ENCODE results near the gene MTRF1L. TPM values are rescaled to one million over a fixed set of nuclear protein-coding genes. Genes with fewer than 3 reads are reported as not detected.
A peak's percentile ranks its signal among the peaks of the same experiment; 100 is the strongest.
"Not testable (repeated sequence)": the region's sequence is repeated elsewhere in the genome, so short reads cannot be mapped to it uniquely, and the experiment has no call there.

MTRF1L gene
- total RNA-seq, 2 experiments from 2014 or later, result 16.8 to 19.8 TPM

GRCh38 chr6:152993847-152994246 is 8.7 kb downstream of the MTRF1L start:
- Mint-ChIP-seq H3K27me3 (no peaks in the 10 kb centered on the region), H3K36me3 (ENCODE audit: low read depth) (peaks cover 64% of the 10 kb centered on the region), H3K9me3 (no peaks in the 10 kb centered on the region), H3K4me3 (no peak overlapping the region), H3K4me1 (peaks cover 48% of the 10 kb centered on the region), H3K27ac (no peak overlapping the region)
- no peak for DNase-seq
- ChIA-PET POLR2A (no interaction called here), CTCF (no interaction called here)

- no peak overlapping the region for H3K4me3 Mint-ChIP-seq
- ChIA-PET CTCF (no interaction called here), POLR2A (no interaction called here)
- H3K27ac Mint-ChIP-seq, result no peak overlapping the region
- H3K9me3 Mint-ChIP-seq, result no peaks in the 10 kb centered on the region
- no peaks in the 10 kb centered on the region for H3K27me3 Mint-ChIP-seq
- no peak for DNase-seq
- peaks cover 45% of the 10 kb centered on the region for H3K4me1 Mint-ChIP-seq
- H3K36me3 Mint-ChIP-seq (ENCODE audit: low read depth), result peaks cover 63% of the 10 kb centered on the region
Measured at GRCh38 chr6:152993431-152993830, 9.1 kb downstream of the MTRF1L start.

- no peaks in the 10 kb centered on the region for H3K9me3 Mint-ChIP-seq
- POLR2A ChIA-PET, result interaction anchor here (0.5 kb wide), 1 partner anchor 8 kb away, joined by 4 read pairs; no protein-coding TSS in a partner anchor
- H3K4me3 Mint-ChIP-seq, result no peak overlapping the region
- no peak for DNase-seq
- H3K4me1 Mint-ChIP-seq, result peaks cover 31% of the 10 kb centered on the region
- no peaks in the 10 kb centered on the region for H3K27me3 Mint-ChIP-seq
- CTCF ChIA-PET, result no interaction called here
- peaks cover 33% of the 10 kb centered on the region for H3K36me3 Mint-ChIP-seq (ENCODE audit: low read depth)
- no peak overlapping the region for H3K27ac Mint-ChIP-seq
Measured at GRCh38 chr6:152986978-152987377, 15.5 kb downstream of the MTRF1L start.

GRCh38 chr6:152985300-152985699 is 17.2 kb downstream of the MTRF1L start:
- CTCF ChIA-PET, result interaction anchor here (0.9 kb wide), 1 partner anchor 13 kb away, joined by 3 read pairs; no protein-coding TSS in a partner anchor
- Mint-ChIP-seq H3K36me3 (ENCODE audit: low read depth) (peaks cover 39% of the 10 kb centered on the region), H3K4me1 (peaks cover 37% of the 10 kb centered on the region), H3K4me3 (peak overlapping the region; percentile 99), H3K27ac (peak overlapping the region; percentile 60)
- not testable (repeated sequence) for H3K9me3 Mint-ChIP-seq, DNase-seq, H3K27me3 Mint-ChIP-seq
- POLR2A ChIA-PET, result interaction anchor here (0.7 kb wide), 1 partner anchor 17 kb away, joined by 4 read pairs; no protein-coding TSS in a partner anchor

- peak overlapping the region; percentile 100 for H3K27ac Mint-ChIP-seq
- H3K4me3 Mint-ChIP-seq, result peak overlapping the region; percentile 99
- no peaks in the 10 kb centered on the region for H3K27me3 Mint-ChIP-seq
- peaks cover 38% of the 10 kb centered on the region for H3K4me1 Mint-ChIP-seq
- POLR2A ChIA-PET, result no interaction called here
- peaks cover 37% of the 10 kb centered on the region for H3K36me3 Mint-ChIP-seq (ENCODE audit: low read depth)
- CTCF ChIA-PET, result no interaction called here
- no peaks in the 10 kb centered on the region for H3K9me3 Mint-ChIP-seq
- no peak for DNase-seq
Measured at GRCh38 chr6:152984513-152984872, 18.0 kb downstream of the MTRF1L start.

GRCh38 chr6:152983637-152984512 is 18.6 kb downstream of the MTRF1L start:
- H3K4me3 Mint-ChIP-seq, result peak overlapping the region; percentile 99

GRCh38 chr6:152982904-152983636 is 19.4 kb downstream of the MTRF1L start, which contains the start of gene FBXO5:
TSS of gene FBXO5 (minus strand) at chr6:152983041. CDS start at chr6:152982959, 82 bp downstream.
- DNase-seq, result peak; percentile 97
- ChIA-PET POLR2A (interaction anchor here (0.6 to 1.4 kb wide), 6 partner anchors 10 to 1593 kb away, joined by 3 to 8 read pairs (median 5); no protein-coding TSS in a partner anchor), CTCF (interaction anchor here (0.7 to 1.1 kb wide), 2 partner anchors 13 to 16 kb away, joined by 3 to 4 read pairs; no protein-coding TSS in a partner anchor)
- Mint-ChIP-seq H3K27ac (peak within 1 kb of the TSS; percentile 100), H3K9me3 (no peaks in the 10 kb centered on the region), H3K27me3 (no peaks in the 10 kb centered on the region), H3K36me3 (ENCODE audit: low read depth) (peaks cover 47% of the 10 kb centered on the region), H3K4me1 (peaks cover 50% of the 10 kb centered on the region), H3K4me3 (peak within 1 kb of the TSS; percentile 99)

More at GRCh38 chr6:152983637-152984512, 18.6 kb downstream of the MTRF1L start:
- peaks cover 40% of the 10 kb centered on the region for H3K36me3 Mint-ChIP-seq (ENCODE audit: low read depth)
- peaks cover 43% of the 10 kb centered on the region for H3K4me1 Mint-ChIP-seq
- ChIA-PET POLR2A (interaction anchor here (1.0 to 1.4 kb wide), 3 partner anchors 11 to 1594 kb away, joined by 5 to 6 read pairs (median 5); no protein-coding TSS in a partner anchor), CTCF (interaction anchor here (0.7 to 1.1 kb wide), 2 partner anchors 12 to 15 kb away, joined by 3 to 4 read pairs; no protein-coding TSS in a partner anchor)
- H3K27me3 Mint-ChIP-seq, result no peaks in the 10 kb centered on the region
- H3K9me3 Mint-ChIP-seq, result no peaks in the 10 kb centered on the region
- DNase-seq, result peak; percentile 77
- peak overlapping the region; percentile 100 for H3K27ac Mint-ChIP-seq

GRCh38 chr6:152981989-152982903 is 20.3 kb downstream of the MTRF1L start:
- H3K36me3 Mint-ChIP-seq (ENCODE audit: low read depth), result peaks cover 53% of the 10 kb centered on the region
- H3K9me3 Mint-ChIP-seq, result no peaks in the 10 kb centered on the region
- peak overlapping the region; percentile 99 for H3K4me3 Mint-ChIP-seq
- H3K27me3 Mint-ChIP-seq, result no peaks in the 10 kb centered on the region
- peak; percentile 33 for DNase-seq
- peaks cover 57% of the 10 kb centered on the region for H3K4me1 Mint-ChIP-seq
- POLR2A ChIA-PET, result interaction anchor here (0.6 to 1.4 kb wide), 6 partner anchors 9 to 1592 kb away, joined by 3 to 8 read pairs (median 5); no protein-coding TSS in a partner anchor
- peak overlapping the region; percentile 90 for H3K27ac Mint-ChIP-seq
- CTCF ChIA-PET, result interaction anchor here (0.6 kb wide), 1 partner anchor 1747 kb away, joined by 3 read pairs; no protein-coding TSS in a partner anchor

GRCh38 chr6:152981219-152981618 is 21.3 kb downstream of the MTRF1L start:
- CTCF ChIA-PET, result interaction anchor here (0.6 kb wide), 1 partner anchor 1748 kb away, joined by 3 read pairs; no protein-coding TSS in a partner anchor
- H3K4me1 Mint-ChIP-seq, result peaks cover 59% of the 10 kb centered on the region
- H3K27ac Mint-ChIP-seq, result peak overlapping the region; percentile 20
- H3K27me3 Mint-ChIP-seq, result no peaks in the 10 kb centered on the region
- H3K36me3 Mint-ChIP-seq (ENCODE audit: low read depth), result peaks cover 56% of the 10 kb centered on the region
- DNase-seq, result no peak
- peak overlapping the region; percentile 99 for H3K4me3 Mint-ChIP-seq
- POLR2A ChIA-PET, result no interaction called here
- H3K9me3 Mint-ChIP-seq, result no peaks in the 10 kb centered on the region

- no peaks in the 10 kb centered on the region for H3K27me3 Mint-ChIP-seq
- peaks cover 59% of the 10 kb centered on the region for H3K4me1 Mint-ChIP-seq
- peak overlapping the region; percentile 44 for H3K27ac Mint-ChIP-seq
- H3K4me3 Mint-ChIP-seq, result peak overlapping the region; percentile 99
- H3K9me3 Mint-ChIP-seq, result no peaks in the 10 kb centered on the region
- peaks cover 60% of the 10 kb centered on the region for H3K36me3 Mint-ChIP-seq (ENCODE audit: low read depth)
- DNase-seq, result no peak
- CTCF ChIA-PET, result no interaction called here
- POLR2A ChIA-PET, result no interaction called here
Measured at GRCh38 chr6:152980656-152981055, 21.9 kb downstream of the MTRF1L start.

- peak overlapping the region; percentile 99 for H3K4me3 Mint-ChIP-seq
- H3K9me3 Mint-ChIP-seq, result no peaks in the 10 kb centered on the region
- peaks cover 65% of the 10 kb centered on the region for H3K36me3 Mint-ChIP-seq (ENCODE audit: low read depth)
- CTCF ChIA-PET, result interaction anchor here (0.7 to 1.2 kb wide), 2 partner anchors 25 to 44 kb away, joined by 3 read pairs; no protein-coding TSS in a partner anchor
- DNase-seq, result no peak
- H3K4me1 Mint-ChIP-seq, result peaks cover 66% of the 10 kb centered on the region
- POLR2A ChIA-PET, result interaction anchor here (0.6 to 0.7 kb wide), 2 partner anchors 8 to 10 kb away, joined by 4 to 6 read pairs; no protein-coding TSS in a partner anchor
- H3K27me3 Mint-ChIP-seq, result no peaks in the 10 kb centered on the region
- H3K27ac Mint-ChIP-seq, result no peak overlapping the region
Measured at GRCh38 chr6:152979116-152979515, 23.4 kb downstream of the MTRF1L start.

- DNase-seq, result no peak
- Mint-ChIP-seq H3K4me3 (no peak overlapping the region), H3K9me3 (no peaks in the 10 kb centered on the region), H3K27ac (peak overlapping the region; percentile 57), H3K4me1 (peaks cover 73% of the 10 kb centered on the region), H3K36me3 (ENCODE audit: low read depth) (peaks cover 72% of the 10 kb centered on the region), H3K27me3 (no peaks in the 10 kb centered on the region)
- CTCF ChIA-PET, result no interaction called here
- POLR2A ChIA-PET, result no interaction called here
Measured at GRCh38 chr6:152978058-152978457, 24.5 kb downstream of the MTRF1L start.
